ENCODE data around the gene HIRA. TPM values are rescaled to one million over a fixed set of nuclear protein-coding genes. Genes with fewer than 3 reads are reported as not detected.

HIRA gene
- total and polyA plus RNA-seq, 9 of the 15 experiments (the other 6 are each of a cell fraction or from before 2014, with no cell fraction given): 0.96 to 132 (median 58.4) TPM

DNA sequence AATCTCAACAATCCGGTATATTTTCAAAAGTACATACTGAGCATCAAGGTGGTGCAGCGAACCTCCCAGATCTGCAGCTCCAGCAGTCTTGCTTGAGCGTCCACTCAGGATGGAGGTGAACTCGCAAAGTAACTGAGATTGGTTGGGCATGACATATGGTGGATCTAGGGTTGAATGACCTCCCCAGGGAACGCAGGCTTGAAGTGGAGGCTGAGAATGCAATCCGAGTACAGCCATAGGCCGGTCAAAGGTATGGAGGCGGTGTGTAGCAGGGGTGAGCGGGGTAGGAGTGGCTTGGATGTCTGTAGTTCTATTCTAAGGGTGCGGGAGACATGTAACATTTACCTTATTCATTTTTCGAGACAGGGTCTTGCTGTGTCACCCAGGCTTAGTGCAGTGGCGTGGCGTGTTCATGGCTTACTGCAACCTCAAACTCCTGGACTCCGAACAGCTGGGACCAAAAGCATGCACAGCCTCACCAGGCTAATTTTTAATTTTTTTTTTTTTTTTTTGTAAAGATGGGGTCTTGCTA lies 16.6 kb upstream of the HIRA start (continued):
- TF ChIP-seq, protein P1, sequence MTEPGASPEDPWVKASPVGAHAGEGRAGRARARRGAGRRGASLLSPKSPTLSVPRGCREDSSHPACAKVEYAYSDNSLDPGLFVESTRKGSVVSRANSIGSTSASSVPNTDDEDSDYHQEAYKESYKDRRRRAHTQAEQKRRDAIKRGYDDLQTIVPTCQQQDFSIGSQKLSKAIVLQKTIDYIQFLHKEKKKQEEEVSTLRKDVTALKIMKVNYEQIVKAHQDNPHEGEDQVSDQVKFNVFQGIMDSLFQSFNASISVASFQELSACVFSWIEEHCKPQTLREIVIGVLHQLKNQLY (CRISPR knock-in tag; conservative IDR thresholded peaks at IDR 0.05): 0 out of 4 replicates have a peak, but pooled peaks of 1 of the 2 experiments have one; percentile 65
- TF ChIP-seq HNRNPL (IDR thresholded peaks at IDR 0.05; ENCODE audit: low read depth, low read length) (no peak), HIVEP1 (CRISPR knock-in tag; IDR thresholded peaks at IDR 0.05) (no peak; the same call in 1 of the 2 replicates), PURB (CRISPR knock-in tag; IDR thresholded peaks at IDR 0.05; ENCODE audit: low read depth) (no peak), ARHGAP35 (IDR thresholded peaks at IDR 0.05; ENCODE audit: partially characterized antibody) (no peak), MCM7 (IDR thresholded peaks at IDR 0.05) (no peak), CBFA2T2 (conservative IDR thresholded peaks at IDR 0.05) (no peak), MBD2 (IDR thresholded peaks at IDR 0.05; ENCODE audit: borderline replicate concordance, low read depth) (no peak), L3MBTL2 (IDR thresholded peaks at IDR 0.05) (0 out of 2 replicates have a peak, but pooled peaks have one; percentile 11), FOXA1 (IDR thresholded peaks at IDR 0.05; ENCODE audit: borderline replicate concordance) (no peak), ZBTB8A (IDR thresholded peaks at IDR 0.05; ENCODE audit: partially characterized antibody) (no peak), ZNF76 (CRISPR knock-in tag; IDR thresholded peaks at IDR 0.05; ENCODE audit: borderline replicate concordance) (no peak), TEAD4 (IDR thresholded peaks at IDR 0.05; ENCODE audit: low read length) (no peak; the same call in none of the 2 replicates), TEAD4 (CRISPR knock-in tag; IDR thresholded peaks at IDR 0.05; ENCODE audit: borderline replicate concordance) (no peak), ZKSCAN8 (CRISPR knock-in tag; IDR thresholded peaks at IDR 0.05) (no peak), ZEB2 (IDR thresholded peaks at IDR 0.05) (no peak), ZNF175 (CRISPR knock-in tag; IDR thresholded peaks at IDR 0.05; ENCODE audit: low read depth) (no peak), DACH1 (IDR thresholded peaks at IDR 0.05; ENCODE audit: partially characterized antibody) (no peak), NBN (IDR thresholded peaks at IDR 0.05; ENCODE audit: low read depth) (0 out of 2 replicates have a peak, but pooled peaks have one; percentile 13), PML (IDR thresholded peaks at IDR 0.05; ENCODE audit: low read length) (no peak), TAF9B (IDR thresholded peaks at IDR 0.05; ENCODE audit: partially characterized antibody) (no peak), BRD4 (IDR thresholded peaks at IDR 0.05) (no peak), MYC (IDR thresholded peaks at IDR 0.05; ENCODE audit: low read depth, low read length) (no peak), MYC (CRISPR knock-in tag; IDR thresholded peaks at IDR 0.05; ENCODE audit: borderline replicate concordance, low read depth) (peak; percentile 89; the same call in 1 of the 2 replicates), RNF2 (IDR thresholded peaks at IDR 0.05) (no peak)
- TF ChIP-seq, protein P2, sequence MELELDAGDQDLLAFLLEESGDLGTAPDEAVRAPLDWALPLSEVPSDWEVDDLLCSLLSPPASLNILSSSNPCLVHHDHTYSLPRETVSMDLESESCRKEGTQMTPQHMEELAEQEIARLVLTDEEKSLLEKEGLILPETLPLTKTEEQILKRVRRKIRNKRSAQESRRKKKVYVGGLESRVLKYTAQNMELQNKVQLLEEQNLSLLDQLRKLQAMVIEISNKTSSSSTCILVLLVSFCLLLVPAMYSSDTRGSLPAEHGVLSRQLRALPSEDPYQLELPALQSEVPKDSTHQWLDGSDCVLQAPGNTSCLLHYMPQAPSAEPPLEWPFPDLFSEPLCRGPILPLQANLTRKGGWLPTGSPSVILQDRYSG (tag; conservative IDR thresholded peaks at IDR 0.05; ENCODE audit: low read depth): no peak; the same call in 1 of the 2 replicates
- TF ChIP-seq, protein P3, sequence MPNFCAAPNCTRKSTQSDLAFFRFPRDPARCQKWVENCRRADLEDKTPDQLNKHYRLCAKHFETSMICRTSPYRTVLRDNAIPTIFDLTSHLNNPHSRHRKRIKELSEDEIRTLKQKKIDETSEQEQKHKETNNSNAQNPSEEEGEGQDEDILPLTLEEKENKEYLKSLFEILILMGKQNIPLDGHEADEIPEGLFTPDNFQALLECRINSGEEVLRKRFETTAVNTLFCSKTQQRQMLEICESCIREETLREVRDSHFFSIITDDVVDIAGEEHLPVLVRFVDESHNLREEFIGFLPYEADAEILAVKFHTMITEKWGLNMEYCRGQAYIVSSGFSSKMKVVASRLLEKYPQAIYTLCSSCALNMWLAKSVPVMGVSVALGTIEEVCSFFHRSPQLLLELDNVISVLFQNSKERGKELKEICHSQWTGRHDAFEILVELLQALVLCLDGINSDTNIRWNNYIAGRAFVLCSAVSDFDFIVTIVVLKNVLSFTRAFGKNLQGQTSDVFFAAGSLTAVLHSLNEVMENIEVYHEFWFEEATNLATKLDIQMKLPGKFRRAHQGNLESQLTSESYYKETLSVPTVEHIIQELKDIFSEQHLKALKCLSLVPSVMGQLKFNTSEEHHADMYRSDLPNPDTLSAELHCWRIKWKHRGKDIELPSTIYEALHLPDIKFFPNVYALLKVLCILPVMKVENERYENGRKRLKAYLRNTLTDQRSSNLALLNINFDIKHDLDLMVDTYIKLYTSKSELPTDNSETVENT (CRISPR knock-in tag; IDR thresholded peaks at IDR 0.05): no peak
